Gastroesophageal sphincter (tissue), 3 donors: Measurements from ENCODE around the gene CD19.

Experiments used
- CTCF ChIP-seq, 4 experiments: fragments of 200-600 bp in 2 of 4; fragments of 450-650 bp in 2 of 4; sonication (generic) in 1 of 4; IDR thresholded peaks; one replicate each; pipeline ENCODE4 v1.5.1; 2017 to 2019; ENCODE audit warnings: antibody characterized with exemption in 4 of 4, mild to moderate bottlenecking in 2 of 4, moderate library complexity in 2 of 4
- POLR2A ChIP-seq, 2 donors: fragments of 450-650 bp; IDR thresholded peaks; one replicate each; pipeline ENCODE4 v1.6.1; 2017; ENCODE audit warnings: antibody characterized with exemption in 2 of 2, mild to moderate bottlenecking in 2 of 2, moderate library complexity in 1 of 2

- TF ChIP-seq POLR2A (IDR thresholded peaks at IDR 0.05) (no peak), CTCF (IDR thresholded peaks at IDR 0.05) (no peak)
These were observed 13.1 kb upstream of the CD19 start for GRCh38 chr16:28918698-28919097.
